Muscle of arm (tissue), 12 donors: Measurements from ENCODE around the gene RABL6. TPM values are rescaled to one million over a fixed set of nuclear protein-coding genes. Genes with fewer than 3 reads are reported as not detected.
A peak's percentile ranks its signal among the peaks of the same experiment; 100 is the strongest.
"Not testable (repeated sequence)": the region's sequence is repeated elsewhere in the genome, so short reads cannot be mapped to it uniquely, and the experiment has no call there.

Experiments used
- DNase-seq: peaks from one replicate; pipeline ENCODE4 v3.0.0-alpha.2; 2013
- polyA plus RNA-seq, 12 donors: library from polyadenylated mRNA; unstranded; fragments of 120-200 nt; gene quantifications; one replicate each; pipeline ENCODE4 v1.2.1, GENCODE V29; 2013; ENCODE audit not compliant: insufficient read length in 12 of 12

The RABL6 gene
- polyA plus RNA-seq, 12 donors: 40.9 to 81.7 (median 48.7) TPM; not detected in 1

GRCh38 chr9:136773386-136774044, 34.2 kb upstream of the RABL6 start:
- DNase-seq: no peak

DNA sequence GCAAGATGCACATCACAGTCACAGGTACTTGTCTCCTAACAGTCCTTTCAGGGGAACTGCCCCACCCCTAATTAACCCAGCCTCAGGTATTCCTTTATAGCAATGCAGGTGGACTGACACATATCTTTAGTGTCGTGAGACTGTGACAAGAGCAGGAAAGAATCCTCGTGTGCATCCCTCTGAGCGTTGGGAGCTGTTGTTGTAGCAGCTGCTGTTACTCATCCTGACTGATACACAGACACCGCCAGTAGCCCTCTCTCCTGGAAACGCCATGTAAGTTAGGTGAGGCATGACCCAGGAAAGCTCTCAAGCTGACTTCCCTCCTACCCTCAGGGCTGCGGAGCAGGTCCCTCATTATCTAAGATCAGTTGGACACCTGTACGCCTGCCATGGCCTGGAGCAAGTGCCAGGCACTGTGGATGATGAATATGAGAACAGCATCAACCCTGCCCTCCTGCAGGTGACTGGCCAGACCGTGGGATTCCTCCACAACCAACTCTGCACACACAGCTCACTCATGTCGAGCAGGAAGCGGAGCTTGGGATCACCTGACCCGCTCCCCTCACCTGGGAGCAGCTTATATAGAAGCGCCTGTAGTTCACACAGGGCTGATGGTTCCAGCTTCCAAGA, 33.2 kb upstream of the RABL6 start:
- DNase-seq: no peak

GRCh38 chr9:136775191-136775590, 32.6 kb upstream of the RABL6 start:
- no peak for DNase-seq

- DNase-seq: no peak
Measured at GRCh38 chr9:136776947-136777346, 30.8 kb upstream of the RABL6 start.

DNA sequence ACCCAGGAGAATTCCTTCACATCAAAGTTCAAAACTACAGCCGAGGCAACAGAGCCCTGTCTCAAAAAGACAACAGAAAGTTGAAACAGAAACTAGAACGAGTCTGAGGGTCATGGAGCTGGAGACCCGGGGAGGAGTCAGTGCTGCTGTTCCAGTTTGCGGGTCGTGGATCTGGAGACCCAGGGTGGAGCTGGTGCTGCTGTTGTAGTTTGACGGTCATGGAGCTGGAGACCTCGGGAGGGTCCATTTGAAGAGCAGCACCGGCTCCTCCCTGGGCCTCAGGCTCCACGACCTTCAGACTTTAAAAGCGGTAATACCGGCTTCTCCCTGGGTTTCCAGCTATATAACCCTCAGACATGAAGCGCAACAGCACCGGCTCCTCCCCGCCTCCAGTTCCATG, 30.4 kb upstream of the RABL6 start:
- DNase-seq: no peak

DNA sequence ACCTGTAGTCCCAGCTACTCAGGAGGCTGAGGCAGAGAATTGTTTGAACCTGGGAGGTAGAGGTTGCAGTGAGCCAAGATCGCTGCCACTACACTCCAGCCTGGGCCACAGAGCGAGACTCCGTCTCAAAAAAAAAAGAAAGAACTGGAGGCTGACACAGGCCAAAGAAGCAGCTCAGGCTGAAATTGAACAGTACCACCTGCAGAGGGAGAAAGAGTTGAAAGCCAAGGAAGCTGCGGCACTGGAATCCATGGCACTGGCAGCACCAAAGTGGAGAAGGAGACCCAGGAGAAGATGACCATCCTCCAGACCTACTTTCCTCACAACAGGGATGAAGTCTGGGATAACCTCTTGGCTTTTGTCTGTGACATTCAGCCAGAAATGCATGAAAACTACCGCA, 27.9 kb upstream of the RABL6 start:
- DNase-seq: no peak

DNA sequence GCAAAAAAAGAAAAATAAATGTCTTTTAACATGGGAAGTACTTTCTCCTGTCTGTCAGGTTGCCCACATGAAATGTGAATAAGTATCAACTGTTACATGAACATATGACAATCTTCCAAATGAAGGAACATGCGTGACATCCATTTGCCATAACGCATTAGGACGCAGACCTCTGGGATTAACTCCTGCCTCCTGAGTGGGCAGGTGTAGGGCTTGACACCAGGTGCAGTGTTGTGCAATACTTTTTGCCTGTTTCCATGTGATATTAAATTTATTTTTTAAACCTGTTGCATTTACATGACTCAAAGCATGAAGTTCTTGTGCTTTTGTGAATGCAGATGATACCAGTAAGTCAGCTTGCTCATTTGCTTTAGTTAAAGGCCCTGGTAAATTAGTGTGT, 25.3 kb upstream of the RABL6 start:
- no peak for DNase-seq

DNA sequence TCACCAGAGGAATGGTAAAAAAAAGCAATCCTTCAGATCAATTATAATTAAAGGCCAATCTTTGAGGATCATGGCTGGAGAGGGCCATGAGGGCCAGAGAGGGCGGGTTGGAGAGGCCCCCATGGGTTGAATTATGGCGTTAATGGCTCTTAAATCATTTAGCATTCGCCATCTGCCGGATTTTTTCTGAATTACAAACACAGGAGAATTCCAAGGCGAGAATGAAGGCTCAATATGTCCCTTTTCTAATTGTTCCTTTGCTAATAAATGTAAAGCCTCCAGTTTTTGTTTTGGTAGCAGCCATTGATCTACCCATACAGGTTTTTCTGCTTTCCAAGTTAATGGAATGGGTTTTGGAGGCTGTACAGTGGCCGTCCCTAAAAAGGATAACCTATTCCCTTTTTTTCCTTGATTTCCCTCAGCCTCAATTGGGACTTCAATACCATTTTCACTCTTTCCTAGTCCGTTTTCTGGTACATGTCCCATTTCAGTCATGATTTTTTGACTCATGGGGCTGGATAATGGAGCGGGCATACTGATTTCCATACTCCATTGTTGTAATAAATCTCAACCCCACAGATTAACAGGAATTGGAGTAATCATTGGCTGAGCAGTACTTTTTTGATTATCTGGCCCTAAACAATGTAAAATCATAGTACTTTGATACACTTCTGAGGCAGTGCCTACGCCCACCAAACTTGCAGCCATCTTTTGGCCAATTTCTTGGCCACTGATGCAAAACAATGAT, 23.3 kb upstream of the RABL6 start:
- no peak for DNase-seq

DNA sequence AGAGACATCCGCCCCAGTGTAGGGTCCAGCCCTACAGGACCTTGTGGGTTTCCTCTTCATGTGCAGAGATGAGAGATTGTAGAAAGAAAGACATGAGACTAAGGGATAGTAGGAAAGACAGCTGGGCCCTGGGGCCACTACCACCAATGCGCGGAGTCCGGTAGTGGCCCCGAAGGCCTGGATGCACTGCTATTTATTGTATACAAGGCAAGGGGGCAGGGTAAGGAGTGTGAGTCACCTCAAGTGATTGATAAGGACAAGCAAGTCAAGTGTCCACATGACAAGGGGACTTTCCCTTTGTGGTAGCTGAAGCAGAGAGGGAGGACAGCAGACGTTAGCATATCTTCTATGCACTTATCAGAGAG, 22.8 kb upstream of the RABL6 start:
- no peak for DNase-seq

- DNase-seq: not testable (repeated sequence)
Measured at GRCh38 chr9:136785565-136786355, 22.0 kb upstream of the RABL6 start.

DNA sequence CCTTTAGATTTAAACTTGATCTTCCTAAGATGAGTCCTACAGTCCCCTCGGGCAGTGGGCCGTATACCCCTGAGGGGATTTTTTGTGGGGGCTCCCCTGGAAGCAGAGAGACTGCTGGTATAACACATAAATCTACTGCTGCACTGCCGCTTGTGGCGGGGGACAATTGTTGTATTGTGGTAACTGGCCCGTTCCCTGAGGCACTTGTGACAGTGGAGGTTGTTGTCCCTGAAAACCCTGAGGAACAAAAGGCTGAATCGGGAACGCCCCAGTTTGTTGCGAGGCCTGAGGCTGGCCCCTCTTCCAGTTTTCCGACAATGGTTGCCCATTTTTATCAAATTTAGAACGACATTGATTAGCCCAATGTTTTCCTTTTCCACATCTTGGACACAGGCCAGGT, 21.3 kb upstream of the RABL6 start:
- no peak for DNase-seq

GRCh38 chr9:136786983-136787382, 20.8 kb upstream of the RABL6 start:
- not testable (repeated sequence) for DNase-seq

DNA sequence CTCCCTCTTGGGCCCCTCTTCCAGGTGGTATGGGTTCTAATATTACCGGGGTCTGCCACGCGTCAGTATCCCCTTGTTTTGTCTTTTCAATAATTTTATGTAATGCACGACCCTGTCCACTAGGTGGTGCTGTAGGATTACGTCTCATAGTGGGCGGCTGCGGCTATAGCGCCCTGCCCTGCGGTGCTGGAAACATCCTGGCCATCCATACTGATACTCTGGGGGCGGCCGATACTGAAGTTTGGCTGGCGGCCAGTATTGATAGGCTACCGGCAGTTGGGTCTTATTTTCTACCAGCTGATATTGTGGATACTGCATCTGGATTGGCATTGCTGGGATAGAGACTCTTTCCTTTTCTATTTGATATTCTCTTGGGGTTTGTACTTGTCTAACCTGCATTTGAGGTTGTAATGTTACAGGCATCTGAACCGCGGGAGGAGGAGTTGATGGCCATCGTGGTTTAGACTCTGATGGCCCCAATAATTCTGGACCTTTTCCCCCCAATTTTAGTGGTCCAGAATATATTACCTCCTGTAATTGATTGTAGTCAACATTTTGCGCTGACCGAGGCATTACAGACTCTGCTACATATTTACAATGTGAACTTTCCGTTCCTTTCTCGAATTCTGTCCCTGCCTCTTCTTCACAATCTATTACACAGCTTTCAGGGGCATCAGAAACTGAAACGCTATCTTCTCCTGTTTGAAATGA, 19.9 kb upstream of the RABL6 start:
- peak; percentile 82 for DNase-seq

DNA sequence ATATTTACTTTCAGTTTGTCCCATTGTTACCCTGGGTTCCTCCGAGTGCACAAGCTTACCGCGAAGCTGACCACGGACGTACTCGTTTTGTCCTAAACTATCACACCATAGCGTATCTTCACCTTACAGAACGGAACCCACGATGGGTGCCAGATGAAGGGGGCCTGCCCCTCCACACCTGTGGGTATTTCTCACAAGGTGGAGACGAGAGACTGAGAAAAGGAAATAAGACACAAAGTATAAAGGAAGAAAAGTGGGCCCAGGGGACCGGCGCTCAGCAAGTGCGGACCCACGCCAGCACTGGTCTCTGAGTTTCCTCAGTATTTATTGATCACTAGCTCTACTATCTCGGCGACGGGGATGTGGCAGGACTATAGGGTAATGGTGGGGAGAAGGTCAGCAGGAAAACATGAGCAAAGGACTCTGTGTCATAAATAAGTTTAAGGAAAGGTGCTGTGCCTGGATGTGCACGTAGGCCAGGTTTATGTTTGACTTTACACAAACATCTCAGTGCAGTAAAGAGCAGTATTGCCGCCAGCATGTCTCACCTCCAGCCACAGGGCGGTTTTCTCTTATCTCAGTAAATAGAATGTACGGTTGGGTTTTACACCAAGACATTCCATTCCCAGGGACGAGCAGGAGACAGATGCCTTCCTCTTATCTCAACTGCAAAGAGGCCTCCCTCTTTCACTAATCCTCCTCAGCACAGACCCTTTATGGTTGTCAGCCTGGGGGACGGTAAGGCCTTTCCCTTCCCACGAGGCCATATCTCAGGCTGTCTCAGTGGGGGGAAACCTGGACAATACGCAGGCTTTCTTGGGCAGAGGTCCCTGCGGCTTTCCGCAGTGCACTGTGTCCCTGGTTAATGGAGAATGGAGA, 18.9 kb upstream of the RABL6 start:
- not testable (repeated sequence) for DNase-seq

DNA sequence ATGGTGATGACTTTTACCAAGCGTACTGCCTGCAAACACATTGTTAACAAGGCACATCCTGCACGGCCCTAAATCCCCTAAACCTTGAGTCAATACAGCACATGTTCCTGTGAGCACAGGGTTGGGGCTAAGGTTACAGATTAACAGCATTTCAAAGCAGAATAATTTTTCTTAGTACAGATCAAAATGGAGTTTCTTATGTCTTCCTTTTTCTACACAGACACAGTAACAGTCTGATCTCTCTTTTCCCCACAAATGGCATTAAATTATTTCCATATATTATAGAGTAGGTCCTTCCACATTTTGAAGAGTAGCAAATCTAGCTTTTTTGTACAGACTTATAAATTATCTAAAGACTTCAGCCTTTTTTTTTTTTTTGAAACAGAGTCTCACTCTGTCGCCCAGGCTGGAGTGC, 18.2 kb upstream of the RABL6 start:
- DNase-seq: no peak

DNA sequence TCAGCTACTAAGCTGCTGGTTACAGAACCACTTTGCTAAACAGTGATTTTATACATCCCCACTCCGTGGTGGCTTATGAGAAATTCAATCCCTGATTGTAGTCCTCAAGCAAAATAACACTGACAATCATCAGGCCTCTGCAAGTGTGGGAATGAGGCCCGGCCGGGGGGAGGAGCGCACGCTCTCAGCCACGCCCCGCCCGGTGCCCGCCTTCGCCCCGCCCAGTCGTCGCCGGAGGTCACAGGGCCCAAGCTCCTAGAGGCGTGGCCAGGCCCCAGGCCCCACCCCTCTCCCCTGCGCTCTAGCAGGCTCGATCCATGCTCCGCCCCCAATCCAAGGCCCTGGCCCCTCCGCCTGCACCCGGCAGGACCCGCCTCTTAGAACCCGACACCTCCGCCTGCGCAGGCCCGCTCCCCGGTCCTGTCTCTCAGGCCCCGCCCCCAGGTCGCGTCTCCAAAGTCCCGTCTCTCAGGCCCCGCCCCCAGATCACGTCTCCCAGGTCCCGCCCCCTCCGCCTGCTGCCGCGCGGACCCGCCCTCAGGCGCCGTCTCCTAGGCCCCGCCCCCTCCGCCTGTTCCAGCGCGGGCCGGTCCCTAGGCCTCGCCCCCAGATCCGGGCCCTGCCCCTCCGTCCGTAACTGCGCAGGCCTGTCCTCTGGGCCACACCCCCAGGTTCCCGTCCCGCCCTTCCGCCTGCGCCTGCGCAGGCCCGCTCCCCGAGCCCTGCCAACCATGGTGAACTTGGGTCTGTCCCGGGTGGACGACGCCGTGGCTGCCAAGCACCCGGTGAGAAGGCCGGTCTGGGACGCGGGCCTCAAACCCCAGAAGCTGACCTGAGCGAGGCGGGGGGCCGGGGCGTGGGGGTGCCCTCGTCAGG, 16.9 kb upstream of the RABL6 start, which contains the start of gene TMEM141:
Gene TMEM141, plus strand, starts transcription at position 705 of the 876 bp plus-strand sequence. Its CDS starts 27 bp downstream, at position 732.
- peak; percentile 99 for DNase-seq

GRCh38 chr9:136791516-136792276, 16.1 kb upstream of the RABL6 start:
- DNase-seq: no peak

DNA sequence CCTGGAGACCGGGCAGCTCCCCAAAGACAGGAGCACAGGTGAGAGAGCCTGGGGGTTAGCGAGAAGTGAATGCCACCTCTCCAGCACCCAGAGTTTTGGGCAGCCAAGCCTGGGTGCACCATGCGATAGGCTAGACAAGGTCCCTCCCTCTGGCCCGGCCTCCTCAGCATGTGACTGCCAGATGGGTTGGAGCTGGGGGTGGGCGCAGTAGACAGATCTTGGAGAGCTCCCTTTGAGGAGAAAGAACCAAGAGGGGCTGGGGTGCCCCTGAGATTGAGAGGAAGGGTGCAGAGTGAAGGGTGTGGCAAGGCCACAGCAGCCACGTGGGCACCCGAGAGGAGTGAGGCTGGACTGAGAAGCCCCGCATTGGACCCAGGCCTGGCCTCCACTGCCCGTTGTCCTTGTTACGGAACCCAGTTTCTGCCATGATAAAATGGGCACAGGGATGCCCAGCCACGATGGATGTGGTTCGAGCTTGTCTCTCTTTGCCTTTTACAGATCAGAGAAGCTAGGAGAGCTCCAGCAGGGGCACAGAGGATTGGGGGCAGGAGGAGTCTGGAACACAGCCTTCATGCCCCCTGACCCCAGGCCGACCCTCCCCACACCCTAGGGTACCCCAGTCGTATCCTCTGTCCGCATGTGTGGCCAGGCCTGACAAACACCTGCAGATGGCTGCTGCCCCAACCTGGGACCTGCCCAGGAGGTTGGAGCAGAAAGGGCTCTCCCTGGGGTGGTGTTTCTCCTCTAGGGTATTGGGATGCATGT, 15.2 kb upstream of the RABL6 start:
- no peak for DNase-seq
